Measurements from ENCODE around the gene AFTPH. TPM values are rescaled to one million over a fixed set of nuclear protein-coding genes. Genes with fewer than 3 reads are reported as not detected.

AFTPH gene
- total RNA-seq, 1 experiment from 2014 or later, result 13.5 TPM

DNA sequence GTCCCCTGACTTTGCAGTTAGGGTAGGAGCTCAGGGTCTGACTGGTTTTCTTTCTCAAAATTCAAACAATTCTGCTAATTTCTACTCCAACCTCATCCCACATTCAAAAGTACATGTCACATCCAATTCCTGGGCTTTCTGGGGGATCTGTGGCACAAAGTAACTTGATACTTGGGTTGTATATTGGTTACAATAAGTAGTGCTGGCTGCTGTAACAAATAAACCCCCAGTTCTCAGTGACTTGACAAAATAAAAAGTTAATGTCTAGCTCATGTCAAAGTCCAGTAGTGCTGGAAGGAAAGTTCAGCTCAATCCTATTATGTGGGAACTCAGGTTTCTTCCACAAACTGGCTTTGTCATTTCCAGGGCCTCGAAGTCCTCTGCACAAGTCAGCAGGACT lies 47.1 kb upstream of the AFTPH start:
- WGBS (ENCODE audit: extremely low coverage, insufficient read length, low lambda C conversion rate), result no CpG with 5 or more reads among the region's 1 CpG
- Histone ChIP-seq H2BK15ac (ENCODE audit: low read depth, low read length) (no peak overlapping the region), H3K4me1 (ENCODE audit: insufficient read depth, low read length) (peaks cover 7% of the 10 kb centered on the region; the same call in 1 of the 2 replicates), H2BK12ac (ENCODE audit: insufficient read length, low read depth, low read length) (no peak overlapping the region), H3K9ac (ENCODE audit: extremely low read depth, insufficient read length, low read length) (no peak overlapping the region), H3K18ac (ENCODE audit: insufficient read length, low read depth, low read length) (no peak overlapping the region), H3K23ac (ENCODE audit: insufficient read length, low read depth, low read length) (no peak overlapping the region), H3K56ac (ENCODE audit: insufficient read length, low read depth, low read length) (no peak overlapping the region), H2BK5ac (ENCODE audit: insufficient read length, low read length) (no peak overlapping the region), H3K79me1 (ENCODE audit: insufficient read depth, low read depth, low read length, poor library complexity, severe bottlenecking) (no peaks in the 10 kb centered on the region), H2BK20ac (ENCODE audit: low read depth, low read length, poor library complexity, severe bottlenecking) (no peak overlapping the region), H4K91ac (ENCODE audit: insufficient read length, low read depth, low read length) (no peak overlapping the region), H4K20me1 (ENCODE audit: control insufficient read depth, insufficient read depth, insufficient read length) (no peaks in the 10 kb centered on the region), H3K4ac (ENCODE audit: low read depth, low read length) (no peak overlapping the region), H3K27ac (ENCODE audit: insufficient read length, low read depth, low read length) (no peak overlapping the region), H2BK120ac (ENCODE audit: low read depth, low read length, poor library complexity, severe bottlenecking) (no peak overlapping the region), H3K23me2 (ENCODE audit: insufficient read length, low read depth, low read length, poor library complexity, severe bottlenecking) (no peaks in the 10 kb centered on the region), H3K79me2 (ENCODE audit: insufficient read depth, low read length) (no peaks in the 10 kb centered on the region), H4K5ac (ENCODE audit: insufficient read length, low read depth, low read length) (no peak overlapping the region), H2AFZ (ENCODE audit: low read length) (no peak overlapping the region), H3K14ac (ENCODE audit: insufficient read depth, low read length) (no peak overlapping the region), H3K4me2 (ENCODE audit: insufficient read depth, insufficient read length, low read length) (no peak overlapping the region), H4K8ac (replicated peaks; ENCODE audit: insufficient read length, low read depth, low read length) (no peak overlapping the region), H2AK5ac (ENCODE audit: insufficient read length, low read length) (no peak overlapping the region), H3T11ph (ENCODE audit: low read length) (no peak overlapping the region), H3K27me3 (ENCODE audit: insufficient read depth, low read length) (no peaks in the 10 kb centered on the region), H3K9me3 (ENCODE audit: control insufficient read depth, low read depth, low read length) (no peaks in the 10 kb centered on the region)
- no peak for DNase-seq
- Mint-ChIP-seq H3K9me3 (no peaks in the 10 kb centered on the region), H3K36me3 (ENCODE audit: insufficient read depth in 1 of 3, low read depth in 3 of 3) (no peaks in the 10 kb centered on the region), H3K4me3 (no peak overlapping the region), H3K27ac (no peak overlapping the region), H3K4me1 (peaks cover 10 to 17% of the 10 kb centered on the region in 2 experiments), H3K27me3 (ENCODE audit: low read depth) (no peaks in the 10 kb centered on the region; the same call in 1 of the 2 replicates)
- TF ChIP-seq, protein P1, sequence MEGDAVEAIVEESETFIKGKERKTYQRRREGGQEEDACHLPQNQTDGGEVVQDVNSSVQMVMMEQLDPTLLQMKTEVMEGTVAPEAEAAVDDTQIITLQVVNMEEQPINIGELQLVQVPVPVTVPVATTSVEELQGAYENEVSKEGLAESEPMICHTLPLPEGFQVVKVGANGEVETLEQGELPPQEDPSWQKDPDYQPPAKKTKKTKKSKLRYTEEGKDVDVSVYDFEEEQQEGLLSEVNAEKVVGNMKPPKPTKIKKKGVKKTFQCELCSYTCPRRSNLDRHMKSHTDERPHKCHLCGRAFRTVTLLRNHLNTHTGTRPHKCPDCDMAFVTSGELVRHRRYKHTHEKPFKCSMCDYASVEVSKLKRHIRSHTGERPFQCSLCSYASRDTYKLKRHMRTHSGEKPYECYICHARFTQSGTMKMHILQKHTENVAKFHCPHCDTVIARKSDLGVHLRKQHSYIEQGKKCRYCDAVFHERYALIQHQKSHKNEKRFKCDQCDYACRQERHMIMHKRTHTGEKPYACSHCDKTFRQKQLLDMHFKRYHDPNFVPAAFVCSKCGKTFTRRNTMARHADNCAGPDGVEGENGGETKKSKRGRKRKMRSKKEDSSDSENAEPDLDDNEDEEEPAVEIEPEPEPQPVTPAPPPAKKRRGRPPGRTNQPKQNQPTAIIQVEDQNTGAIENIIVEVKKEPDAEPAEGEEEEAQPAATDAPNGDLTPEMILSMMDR (conservative IDR thresholded peaks at IDR 0.05), result no peak

Measured in H9 (cell line).